NCI-H2196 treated with DMSO at 0.1 percent for 48 hours (cell line): ENCODE data around the gene ARHGEF17.

ENCODE experiments used
- DNase-seq: peaks from one replicate; lab custom pipeline; 2025; ENCODE audit not compliant: unreplicated experiment; lab: John Stamatoyannopoulos, UW

ARHGEF17 gene

DNA sequence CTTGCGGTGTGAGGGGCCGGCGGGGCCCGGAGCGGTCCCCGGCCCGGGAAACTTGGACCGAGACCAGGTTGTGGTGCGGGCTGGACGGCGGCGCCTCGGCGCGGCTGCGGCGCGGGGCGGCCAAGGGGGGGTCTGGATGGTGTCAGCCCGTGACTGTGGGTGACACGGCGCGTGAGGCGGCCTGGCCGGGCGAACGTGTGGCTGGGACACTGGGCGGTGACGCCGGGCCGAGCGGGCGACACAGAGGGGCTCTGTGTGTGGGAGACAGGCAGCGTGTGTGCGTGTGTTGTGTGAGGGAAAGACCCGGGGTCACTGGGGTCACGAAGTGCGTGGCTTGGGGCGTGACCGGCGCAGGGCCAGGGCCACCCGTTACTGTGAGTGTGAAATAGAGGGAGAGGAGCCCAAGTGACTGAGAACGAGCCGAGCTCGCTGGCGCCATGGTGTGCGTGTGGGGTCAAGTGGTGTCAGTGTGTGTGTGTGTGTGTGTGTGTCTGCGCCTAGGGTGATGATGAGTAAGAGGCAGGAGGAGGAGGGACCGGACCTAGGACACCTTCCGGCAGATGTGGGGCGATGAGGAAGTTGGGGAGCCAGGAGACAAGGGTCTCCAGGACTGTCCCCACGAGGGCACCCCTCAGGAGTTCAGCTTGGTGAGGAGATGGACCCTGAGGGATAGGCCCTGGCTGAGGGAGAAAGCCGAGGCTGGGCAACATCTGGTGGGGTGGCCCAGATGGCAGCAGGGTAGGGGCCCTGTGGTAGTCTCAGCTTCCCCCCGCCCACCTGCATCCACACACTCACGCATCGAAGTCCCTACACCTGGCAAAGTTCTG is 68.9 kb downstream of the ARHGEF17 start:
- no peak for DNase-seq

DNA sequence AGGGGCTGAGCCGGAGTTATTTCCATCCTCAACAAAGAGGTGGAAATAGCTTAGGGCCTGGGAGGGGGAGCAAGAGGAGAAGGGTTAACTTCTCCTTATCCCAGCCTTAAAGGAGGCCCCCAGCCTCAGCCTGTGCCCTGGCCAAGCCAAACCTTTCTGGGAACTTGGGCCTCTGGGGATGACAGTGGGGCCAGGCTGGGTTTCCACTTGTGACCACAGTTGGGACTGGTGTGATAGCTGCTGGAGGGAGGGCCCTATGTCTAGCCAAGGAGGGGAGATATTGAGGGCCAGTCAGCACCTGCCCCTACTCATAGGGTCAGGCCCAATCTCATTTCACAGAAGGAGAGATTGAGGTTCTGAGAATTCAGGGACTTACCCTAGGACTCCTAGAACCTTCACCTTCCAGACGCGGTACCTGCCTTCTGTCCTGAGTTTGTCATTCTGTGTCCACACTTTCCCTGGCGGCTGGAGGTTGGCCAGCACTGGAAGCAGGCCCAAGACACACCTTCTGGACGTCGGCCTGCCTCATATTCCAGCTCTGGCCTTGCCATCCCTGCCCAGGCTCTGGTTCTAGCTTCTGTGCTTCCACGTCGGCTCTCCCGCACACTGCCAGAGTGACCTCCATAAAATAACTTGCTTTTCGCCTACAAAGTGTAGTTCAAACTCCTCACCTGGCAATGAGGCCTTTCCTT is 71.3 kb downstream of the ARHGEF17 start:
- DNase-seq, result no peak

DNA sequence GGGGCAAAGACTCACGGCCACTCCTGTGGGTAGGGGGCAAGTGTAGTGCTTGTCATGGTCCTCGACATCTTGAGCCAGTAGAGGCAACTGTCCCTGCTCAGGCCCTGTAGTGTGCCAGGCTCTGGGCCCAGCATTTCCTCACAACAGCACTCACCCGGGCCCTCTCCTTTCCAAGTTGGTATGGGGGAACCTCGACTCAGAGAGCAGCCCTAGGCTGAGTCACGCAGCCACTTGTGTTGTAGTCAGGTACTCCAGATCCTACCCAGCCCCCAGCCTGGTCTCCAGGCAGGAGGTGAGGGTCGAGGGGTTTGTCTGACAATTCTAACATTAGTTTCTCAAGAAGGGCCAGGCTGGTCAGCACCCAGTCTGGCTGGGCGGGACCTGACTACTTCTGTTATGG is 72.3 kb downstream of the ARHGEF17 start:
- no peak for DNase-seq

DNA sequence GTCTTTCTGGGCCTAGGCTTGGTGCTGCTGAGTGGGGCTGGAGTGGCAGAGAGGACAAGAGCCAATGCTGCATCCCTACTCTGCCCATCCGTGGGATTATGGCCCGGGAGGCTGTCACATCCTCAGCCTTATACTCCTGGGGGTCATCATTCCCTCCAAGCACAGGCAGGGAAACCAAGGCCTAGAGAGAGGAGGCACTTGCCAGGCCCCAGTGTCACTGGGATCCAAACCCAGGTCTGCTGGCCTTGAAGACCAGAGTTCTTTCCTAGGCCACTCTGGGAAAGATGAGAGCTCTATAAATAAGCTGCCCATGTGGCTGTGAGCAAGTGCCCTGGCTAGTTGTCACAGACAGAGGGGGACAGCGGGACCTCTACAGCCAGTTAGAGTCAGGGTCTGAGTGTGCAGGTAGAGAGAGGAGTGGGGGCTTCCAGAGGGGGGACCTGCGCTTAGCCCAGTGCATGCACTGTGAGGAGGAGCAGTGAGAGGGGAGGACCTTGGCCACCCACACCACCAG is 72.9 kb downstream of the ARHGEF17 start:
- DNase-seq, result no peak

GRCh38 chr11:73381589-73381988 is 73.5 kb downstream of the ARHGEF17 start:
- no peak for DNase-seq

DNA sequence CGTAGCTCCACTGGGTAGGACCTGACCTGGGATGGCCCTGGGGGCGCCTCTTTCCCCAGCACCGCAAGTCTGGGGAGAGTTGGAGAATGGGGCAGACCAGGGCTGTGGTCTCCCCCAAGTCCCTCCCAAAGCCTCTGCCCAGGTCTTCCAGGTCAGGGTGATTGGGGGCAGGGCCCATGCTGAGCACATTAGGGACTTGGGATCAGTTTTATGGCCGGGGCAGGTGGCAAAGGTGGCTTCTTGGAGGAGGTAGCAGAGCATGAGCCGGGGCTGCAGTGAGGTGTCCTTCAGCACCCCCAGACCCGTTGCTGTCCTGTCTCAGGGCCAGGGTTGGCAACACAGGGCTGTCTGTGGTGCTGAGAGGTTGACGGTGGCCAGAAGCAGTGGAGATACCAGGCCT is 74.1 kb downstream of the ARHGEF17 start:
- no peak for DNase-seq

DNA sequence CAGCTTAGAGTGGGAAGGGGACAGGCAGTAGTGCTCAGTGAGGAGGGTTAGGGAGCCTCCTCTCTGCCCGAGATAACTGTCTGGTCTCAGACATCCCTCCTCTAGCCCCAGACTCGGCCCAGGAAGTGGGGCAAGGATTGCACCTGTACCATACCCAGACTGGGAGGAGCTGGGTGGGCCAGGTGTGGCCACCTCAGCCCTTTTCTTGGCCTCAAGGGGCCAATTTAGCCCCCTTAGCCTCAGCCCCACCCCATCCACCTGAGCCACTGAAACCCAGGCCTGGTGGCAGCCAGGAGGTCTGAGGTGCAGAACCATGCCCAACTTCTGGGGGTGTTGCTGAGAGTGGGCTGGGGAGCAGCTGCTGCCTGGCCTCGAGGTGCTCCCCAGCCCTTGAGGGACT is 74.7 kb downstream of the ARHGEF17 start:
- no peak for DNase-seq

GRCh38 chr11:73383249-73384124 is 75.4 kb downstream of the ARHGEF17 start:
- no peak for DNase-seq

GRCh38 chr11:73384125-73384441 is 76.0 kb downstream of the ARHGEF17 start:
- no peak for DNase-seq

GRCh38 chr11:73384531-73384871 is 76.4 kb downstream of the ARHGEF17 start:
- no peak for DNase-seq

- no peak for DNase-seq
Measured at GRCh38 chr11:73384872-73385689, 77.0 kb downstream of the ARHGEF17 start.

GRCh38 chr11:73386016-73386415 is 77.9 kb downstream of the ARHGEF17 start:
- no peak for DNase-seq

DNA sequence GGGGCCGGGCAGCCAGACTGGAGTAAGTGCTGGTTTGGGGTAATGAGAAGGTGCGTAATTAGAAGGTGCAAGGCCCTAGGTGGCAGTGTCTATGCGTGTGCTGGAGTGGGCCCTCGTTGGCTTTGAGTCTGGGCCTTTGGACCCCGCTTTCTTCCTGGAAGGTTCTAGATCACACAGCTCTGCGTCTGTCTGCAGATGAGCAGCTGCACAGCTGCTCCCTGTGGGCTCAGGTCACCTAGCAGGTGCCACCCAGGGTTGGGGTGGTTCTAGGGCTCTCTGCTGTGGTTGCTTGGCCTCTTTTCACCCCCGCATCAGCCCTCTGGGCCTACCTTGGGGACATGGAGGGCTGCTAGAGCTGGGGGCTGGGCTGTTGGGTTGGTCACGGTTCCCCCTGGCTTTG is 78.5 kb downstream of the ARHGEF17 start:
- no peak for DNase-seq

DNA sequence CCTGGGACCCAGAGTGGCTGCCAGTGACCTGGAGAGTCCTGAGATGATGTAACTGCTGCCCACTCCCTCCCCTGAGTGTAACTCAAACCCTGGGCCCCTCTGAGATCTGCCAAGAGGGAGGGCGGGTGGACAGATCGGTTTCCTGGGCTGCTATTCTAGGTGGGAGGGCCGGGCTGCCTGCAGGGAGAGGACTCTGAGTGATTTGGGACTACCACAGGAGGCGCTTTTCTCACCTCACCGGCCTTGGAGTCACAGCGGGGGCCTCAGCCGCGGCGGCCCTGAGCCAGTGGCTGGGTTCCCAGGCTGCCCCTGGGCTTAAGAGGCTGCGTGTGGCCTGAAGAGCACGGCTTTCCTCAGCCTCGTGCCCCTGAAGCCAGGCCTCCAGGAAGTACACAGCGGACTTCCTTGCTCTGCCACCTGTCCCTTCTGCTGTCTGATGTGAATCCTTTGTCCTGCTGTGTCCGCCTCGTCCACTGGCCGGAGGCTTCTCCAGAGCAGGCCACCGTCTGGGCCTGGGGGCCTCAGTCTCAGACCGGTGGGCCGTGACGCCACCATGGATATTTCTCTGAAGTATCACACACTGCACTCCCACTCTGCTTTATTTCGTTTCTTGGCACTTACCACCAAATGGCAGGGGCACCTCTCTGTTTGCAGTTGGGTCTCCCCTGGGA is 79.7 kb downstream of the ARHGEF17 start:
- DNase-seq, result no peak

DNA sequence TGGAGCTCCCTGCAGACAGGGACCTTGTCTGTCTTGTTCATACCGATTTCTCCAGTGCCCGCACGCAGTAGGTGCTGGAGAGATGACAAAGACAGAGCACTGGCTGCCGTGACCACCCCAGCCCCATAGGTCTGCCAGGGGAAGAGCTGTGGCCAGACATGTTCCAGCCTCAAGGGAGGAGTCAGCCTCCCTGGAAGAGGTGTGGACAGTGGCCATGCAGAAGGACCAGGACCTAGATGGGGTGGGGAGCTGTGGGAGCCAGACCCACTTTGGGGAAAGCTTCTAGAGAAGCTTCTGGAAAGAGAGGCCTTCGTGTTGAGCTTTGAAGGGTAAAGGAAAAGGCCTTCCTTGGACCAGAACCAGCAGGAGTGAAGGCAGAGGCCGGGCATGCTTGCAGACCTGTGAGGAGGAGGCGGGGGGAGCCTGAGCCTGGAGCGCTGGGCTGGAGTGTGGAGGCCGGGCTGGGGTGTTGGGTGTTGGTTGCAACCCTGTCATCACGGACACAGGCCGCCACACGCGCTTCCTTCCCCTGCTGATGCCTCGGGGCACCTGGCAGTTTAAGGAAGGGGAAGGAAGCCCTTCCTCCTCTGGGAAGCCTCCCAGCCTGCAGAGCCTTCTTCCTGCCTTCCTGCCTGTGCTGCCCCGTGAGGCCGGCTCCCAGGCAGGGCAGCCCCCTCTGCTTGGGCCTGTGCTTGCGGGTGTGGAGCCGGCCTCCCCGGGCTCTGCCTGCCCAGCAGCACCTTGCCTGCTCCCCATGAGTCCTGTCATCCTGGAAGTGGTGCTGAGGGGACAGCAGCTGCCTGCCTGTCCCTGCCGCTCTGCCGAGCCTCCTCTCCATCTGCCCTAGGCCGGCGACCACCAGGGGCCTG is 80.4 kb downstream of the ARHGEF17 start:
- no peak for DNase-seq

GRCh38 chr11:73389134-73389525 is 81.1 kb downstream of the ARHGEF17 start:
- DNase-seq, result no peak

DNA sequence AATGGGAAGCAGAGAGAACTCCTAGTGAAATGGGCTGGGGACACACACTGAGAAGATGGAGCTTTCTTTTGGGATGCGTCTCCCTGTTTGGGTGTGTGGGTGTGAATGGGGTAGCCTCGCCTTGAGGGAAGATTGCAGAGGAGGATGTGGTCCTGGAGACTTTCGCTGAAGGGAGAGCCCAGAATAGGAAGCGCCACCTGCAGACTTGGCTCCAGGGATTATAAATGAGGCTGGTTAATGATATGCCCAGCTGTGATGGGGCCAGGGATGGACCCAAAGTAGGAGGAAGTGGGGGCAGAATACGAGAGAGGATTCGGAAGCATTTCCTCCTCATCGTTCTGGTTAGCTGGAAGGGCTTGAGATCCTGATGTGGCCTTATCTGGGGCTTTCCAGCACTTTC is 81.8 kb downstream of the ARHGEF17 start:
- no peak for DNase-seq

GRCh38 chr11:73390601-73391565 is 82.8 kb downstream of the ARHGEF17 start:
- no peak for DNase-seq
